HG03097 (cell line): ENCODE data around the gene SCARB1.

Experiments
- ATAC-seq: cut with Tn5 transposase; IDR thresholded peaks from one replicate; pipeline ENCODE4 v1.9.1; 2021; ENCODE audit not compliant: unreplicated experiment, low FRiP score

The SCARB1 gene

DNA sequence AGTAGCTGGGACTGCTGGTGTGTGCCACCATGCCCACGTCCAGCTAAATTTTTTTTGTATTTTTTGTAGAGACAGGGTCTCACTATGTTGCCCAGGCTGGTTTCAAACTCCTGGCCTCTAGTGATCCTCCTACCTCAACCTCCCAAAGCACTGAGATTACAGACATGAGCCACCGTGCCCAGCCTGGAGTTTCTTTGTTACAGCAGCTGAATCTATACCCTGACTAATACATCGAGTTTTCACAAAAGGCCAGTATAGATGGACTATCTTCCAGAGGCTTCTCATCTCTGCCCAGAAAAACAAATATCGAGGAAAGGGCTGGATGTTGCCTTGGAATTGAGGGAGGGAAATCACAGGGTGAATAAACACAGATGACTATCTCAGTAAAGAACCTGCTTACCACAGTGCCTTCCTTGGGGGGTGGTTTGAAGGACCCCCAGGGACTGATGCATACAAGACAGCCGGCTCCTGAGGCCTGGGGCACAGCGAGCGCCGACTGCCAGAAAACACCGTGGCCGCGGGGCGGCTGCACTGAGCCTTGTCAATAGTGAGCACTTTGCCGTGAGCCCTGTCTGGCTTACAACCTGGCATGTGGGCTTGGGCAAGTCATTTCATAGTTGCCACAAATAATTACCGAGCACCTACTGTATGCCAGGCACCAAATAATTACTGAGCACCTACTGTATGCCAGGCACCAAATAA lies 111.9 kb downstream of the SCARB1 start:
- ATAC-seq = no peak

DNA sequence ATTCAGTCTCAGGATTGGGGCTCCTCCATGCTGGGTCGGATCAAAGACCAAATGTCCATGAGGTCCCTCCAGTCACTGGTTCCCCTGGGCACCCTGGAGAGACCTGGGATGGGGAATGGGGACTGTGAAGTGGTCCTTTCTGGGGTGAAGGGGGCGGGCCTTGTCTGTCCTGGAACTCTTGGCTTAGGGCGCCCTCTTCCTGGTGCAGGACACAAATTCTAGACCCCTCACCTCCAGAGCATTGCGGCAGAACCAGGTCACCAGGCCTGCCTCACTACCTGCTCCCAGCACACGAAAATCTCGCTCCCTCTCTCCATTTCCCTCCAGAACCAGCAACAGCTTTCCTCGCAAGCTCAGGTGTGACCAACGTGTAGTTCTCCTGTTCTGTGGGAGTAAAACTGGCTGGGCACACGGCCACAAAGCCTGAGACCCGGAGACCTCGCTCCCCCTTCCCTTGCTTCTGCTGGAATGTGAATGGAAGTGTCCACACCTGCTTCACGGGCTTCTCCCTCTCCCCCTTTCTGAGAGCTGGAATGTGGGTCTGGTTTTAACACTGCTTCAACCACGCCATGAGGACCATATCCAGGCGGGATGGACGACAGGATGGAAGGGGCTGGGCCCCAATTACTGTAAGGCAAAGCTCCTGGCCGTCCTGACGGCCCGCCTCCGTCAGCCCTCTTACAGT lies 112.7 kb downstream of the SCARB1 start:
- no peak for ATAC-seq

DNA sequence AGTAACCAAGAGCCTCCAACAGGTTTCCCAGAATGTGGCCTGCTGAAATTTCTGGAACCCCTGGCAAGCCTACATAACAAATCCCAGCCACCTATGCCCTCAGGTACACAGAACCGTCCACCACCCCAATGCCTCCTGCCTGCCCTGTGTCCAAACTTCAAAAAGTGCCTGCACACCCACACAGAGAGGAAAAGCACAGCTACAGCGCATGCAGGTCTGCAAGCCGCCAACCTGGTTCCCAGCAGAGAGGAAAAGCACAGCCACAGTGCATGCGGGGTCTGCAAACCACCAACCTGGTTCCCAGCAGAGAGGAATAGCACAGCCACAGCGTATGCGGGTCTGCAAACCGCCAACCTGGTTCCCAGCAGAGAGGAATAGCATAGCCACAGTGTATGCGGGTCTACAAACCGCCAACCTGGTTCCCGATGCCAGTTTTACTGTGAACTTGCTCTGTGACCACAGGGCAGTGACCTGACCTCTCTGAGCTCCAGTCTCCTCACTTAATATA lies 113.5 kb downstream of the SCARB1 start:
- ATAC-seq = no peak

DNA sequence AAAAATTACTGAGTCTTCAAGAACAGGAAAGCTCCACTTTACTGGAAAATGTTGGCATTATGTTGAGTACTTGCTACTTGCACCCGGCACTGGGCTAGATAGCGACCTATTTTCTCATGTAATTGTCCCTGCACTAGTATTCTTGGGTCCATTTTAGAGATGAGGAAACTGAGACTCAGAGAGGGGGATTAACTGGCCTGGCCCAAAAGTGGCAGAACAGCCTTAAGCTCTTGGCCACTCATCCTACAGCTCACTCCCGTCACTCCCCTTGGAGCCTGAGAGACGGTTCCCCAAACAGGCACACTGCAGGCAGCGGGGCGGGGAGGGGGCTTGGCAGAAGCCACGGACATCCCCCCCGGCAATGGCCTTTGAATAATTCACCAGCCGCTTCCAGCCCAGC lies 113.9 kb downstream of the SCARB1 start:
- no peak for ATAC-seq

DNA sequence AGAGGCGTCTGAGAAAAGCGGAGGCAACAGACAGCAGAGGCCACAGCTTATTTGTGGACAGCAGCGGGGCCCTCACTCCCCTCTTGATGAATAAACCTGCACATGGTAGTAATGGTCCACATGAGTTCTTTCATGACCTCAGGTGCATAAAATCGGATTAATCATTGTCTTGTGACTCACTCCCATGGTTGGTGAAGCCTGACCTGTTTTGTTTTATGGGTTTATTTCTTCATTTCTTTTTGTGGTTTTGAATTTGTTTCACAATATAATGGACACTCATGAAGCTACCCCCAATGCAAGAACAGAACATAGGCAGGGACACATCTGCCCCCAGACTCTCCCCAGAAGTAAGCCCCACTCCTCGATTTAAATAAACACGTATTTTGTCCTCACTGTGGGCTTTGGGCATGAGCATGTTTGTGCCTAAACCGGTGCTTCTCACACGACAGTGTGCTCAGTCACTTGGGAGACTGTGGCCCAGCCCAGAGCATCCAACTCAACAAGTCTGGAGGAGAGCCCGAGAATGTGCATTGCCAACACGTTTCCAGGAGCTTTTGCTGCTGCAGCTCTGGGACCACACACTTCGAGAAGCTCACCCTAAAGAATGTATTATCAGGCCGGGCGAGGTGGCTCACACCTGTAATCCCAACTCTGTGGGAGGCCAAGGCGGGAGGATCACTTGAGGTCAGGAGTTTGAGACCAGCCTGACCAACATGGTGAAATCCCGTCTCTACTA lies 116.1 kb downstream of the SCARB1 start:
- no peak for ATAC-seq

DNA sequence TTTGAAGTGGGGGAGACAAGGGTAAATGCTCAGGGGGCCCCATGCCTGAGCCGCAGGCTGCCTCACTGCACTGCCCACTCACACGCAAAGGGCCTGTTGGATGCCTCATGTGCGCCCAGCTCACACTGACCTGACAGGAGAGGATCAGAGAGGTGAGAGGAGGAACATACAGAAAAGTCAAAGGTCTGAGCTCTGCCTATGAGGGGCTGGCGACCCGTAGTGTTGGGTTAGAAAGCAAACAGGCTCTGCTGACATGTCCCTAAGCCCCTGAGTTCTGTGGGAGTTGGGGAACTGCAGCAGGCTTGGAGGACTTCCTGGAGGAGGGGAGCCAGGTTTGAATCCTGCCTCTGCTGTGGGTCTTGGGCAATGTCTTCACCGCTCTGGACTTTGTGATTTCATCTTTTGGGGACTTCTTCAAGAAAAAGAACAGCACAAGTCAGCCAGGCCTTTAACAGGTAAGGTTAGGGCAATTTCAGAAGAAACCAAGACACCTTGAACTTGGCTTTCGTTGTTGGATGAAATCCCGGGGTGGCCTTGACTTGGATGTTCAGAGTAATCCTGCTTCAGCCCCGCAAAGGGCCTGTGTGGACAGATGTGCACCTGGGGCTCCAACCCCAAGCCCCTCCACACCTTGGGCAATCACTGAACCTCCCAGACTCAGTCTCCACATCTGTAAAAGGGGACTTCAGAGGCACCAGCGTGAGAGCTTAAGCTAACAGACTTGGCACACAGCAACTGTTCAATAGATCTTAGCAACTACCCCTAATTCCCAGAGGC lies 116.8 kb downstream of the SCARB1 start:
- no peak for ATAC-seq

DNA sequence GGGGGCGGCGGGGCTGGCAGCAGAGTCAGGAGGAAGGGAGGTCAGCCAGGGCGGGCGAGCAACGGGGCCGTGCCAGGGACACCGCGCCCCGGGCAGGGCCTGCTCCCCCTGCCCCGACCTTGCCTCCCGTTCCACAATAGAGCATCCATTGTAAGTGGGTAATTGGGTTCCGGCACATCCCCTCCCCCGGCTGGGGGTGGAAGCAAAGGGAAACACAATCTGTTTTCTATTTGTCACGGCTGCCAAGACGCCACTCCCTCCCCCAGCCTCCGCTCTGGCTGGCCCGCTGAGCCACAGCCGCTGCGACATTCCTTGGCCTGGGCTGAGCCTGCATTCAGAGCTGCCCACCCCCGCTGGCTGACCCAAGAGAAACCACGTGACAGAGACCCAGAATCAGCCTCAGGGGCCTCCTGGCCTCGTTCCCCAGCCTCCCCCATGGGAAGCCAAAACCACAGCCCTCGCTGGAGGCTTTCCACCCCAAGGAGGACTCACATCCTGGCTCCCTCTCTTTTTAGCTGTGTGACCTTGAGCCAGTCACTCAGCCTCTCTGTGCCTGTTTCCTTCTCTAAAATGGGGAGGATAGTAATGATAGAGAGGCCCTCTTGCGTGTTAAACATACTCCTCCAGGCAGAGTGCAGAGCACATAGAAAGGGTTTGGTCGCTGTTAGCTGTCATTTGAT lies 117.6 kb downstream of the SCARB1 start:
- no peak for ATAC-seq

DNA sequence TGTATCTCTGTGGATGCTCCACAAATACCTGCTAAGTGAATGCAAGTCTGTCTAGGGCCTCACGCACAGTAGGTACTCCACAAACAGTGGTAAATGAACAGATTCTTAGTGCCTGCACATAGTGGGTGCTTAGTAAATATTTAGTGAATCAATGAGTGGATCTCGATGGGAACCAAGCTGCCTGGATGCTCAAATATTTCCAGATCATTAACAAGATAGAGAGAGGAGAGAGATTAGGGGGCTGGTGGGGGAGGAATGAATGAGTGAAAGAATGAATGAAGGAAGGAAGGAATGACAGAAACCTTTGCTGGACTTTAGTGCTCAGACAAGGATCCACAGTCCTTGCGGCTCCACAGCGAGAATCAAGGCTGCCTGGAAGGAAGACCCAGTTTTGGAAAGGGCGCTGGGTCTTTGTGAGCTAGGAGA lies 118.2 kb downstream of the SCARB1 start:
- no peak for ATAC-seq

DNA sequence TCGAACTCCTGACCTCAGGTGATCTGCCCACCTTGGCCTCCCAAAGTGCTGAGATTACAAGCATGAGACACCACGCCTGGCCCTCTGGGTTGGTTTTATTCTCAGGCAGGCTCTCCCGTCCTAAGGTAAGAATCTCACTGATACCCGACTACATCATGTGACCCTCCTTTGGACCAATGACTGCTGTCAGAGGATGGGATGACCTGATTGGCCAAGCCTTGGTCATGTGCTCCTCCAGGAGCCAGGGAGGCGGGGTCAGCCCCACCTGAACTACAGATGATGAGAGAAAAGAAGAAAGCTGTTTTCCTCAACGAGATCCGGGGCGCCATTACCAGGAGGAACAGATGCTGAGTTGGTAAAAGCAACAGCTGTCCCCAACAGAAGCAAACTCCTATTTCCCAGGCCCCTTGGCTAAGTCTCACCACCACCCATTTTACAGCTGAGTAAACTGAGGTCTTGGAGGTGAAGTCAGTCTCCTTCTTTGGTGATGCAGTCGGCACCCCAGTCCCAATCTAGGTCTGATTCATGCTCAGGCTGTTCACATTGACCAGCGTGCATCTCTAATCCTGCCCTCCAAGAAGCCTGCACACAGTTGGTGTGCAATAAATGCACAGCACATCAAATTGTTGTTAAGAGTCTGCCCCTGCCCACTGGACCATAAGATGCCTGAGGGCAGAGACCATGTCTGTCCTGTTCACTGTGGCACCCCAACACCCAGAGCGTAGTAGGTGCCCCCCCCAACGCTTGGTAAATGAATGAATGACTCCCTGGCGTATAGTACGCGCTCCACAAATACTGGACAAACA lies 118.8 kb downstream of the SCARB1 start:
- ATAC-seq = no peak

DNA sequence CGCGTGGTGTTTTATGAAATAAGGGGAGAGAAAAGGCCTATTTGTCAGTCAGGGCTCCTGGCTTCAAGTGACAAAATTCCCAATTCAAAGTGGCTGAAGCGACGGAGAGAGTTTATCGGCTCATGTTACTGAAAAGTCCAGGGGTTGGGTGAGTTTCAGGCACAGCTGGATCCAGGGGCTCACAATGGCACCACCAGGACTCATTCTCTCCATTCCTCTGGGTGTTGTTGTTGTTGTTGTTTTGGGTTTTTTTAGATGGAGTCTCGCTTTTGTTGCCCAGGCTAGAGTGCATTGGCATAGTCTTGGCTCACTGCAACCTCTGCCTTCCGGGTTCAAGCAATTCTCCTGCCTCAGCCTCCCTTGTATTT lies 119.4 kb downstream of the SCARB1 start:
- no peak for ATAC-seq

DNA sequence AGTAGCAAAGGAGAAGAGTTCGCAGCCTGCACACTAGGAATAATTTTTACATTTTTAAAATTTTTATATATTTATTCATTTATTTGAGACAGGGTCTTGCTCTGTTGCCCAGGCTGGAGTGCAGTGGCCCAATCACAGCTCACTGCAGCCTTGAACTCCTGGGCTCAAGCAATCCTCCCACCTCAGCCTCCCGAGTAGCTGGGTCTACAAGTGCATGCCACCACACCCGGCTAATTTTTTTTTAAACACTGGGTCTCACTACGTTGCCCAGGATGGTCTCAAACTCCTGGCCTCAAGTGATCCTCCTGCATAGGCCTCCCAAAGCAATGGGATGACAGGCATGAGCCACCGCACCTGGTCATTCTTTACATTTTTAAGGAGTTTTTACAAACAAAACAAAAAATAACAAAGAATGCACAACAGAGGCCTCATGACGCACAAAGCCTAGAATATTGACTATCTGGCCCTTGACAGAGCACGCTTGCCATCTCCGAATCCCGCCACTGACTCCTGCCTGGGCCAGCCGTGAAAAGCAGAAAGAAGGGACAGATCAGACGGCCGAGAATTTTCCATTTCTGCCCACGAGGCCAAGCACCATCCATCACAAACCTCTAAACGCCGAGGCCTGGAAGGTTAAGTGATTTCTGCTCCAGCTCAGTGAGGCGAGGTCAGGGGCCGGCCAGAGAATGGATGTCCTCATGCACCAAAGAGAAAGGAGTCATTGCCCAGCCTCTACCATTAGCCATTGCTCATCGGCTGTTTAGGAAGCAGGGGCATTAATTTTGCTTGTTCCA lies 120.0 kb downstream of the SCARB1 start:
- no peak for ATAC-seq

DNA sequence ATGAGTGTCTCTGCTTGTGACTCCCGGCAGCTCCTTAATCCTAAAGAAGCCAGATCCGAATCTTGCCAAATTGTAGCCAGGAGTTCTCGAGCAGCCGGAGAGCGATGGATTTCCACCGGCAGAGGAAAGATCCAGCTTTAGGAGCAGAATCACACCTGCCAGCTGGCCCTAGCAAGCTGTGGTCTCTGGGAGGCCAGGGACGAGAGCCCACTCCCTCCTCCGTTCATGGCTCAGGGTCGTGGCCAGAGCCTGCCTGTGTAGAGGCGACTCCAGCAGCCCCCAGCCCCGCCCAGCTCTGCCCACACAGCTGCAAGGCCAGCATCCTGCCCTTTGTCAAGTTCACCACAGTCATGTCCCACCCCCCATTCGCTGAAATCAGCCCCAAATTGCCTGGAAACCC lies 121.0 kb downstream of the SCARB1 start:
- ATAC-seq = no peak

DNA sequence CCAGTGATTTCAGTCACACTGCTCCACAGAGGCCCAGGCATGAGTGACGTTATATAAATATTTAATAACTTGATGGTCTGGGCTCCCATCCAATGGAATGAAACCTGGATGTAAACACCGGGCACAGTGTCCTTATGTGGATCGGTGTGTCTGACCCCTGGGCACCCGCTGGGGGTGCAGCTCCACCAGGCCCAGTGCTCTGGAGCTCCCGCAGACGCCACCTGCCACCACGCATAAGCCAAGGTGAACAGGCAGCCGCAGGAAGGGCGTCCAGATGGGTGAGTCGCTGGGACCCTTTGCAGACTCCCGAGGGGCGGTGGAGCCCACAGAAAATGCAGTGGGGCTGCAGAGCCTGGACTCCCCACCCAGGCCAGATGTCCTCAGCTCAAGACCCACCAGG lies 121.6 kb downstream of the SCARB1 start:
- no peak for ATAC-seq

DNA sequence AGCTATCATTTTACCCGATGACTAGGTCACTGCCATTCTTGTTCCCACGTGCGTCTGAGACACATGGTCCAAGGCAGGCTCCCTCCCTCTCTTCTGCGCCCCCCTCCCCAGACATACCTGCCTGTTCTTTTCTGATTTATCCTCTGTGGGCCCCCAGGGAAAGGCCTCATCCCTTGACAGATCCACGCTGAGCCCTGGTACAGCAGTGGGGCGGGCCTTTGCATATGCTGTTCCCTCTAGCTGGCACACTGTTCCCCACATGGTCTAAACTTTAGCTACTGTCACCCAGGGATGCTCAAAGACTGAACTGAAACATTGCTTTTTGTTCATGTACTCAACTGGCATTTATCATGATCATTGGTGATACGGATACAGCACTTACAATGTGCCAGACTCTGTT lies 122.5 kb downstream of the SCARB1 start:
- no peak for ATAC-seq

DNA sequence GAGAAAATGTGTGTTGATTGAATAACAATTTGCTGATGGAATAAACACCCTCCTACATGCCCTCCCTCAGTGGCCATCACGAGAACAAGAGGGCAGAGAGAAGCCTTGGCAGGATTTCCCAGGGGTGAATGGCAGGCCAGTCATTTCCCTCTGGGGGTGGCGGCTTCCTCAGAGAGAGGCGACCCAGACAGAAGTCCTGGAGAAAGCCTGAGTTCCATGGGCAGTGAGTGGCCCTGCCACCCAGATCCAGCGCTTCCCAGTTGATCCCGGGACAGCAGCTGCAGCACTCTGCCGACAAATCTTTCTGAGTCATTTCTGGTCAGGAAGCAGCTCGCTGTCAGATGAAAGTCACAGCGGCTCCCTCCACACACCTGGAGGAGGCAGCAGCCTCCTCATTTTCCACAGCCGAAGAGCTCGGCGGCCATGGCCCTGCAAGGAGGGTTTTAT lies 123.0 kb downstream of the SCARB1 start:
- ATAC-seq = no peak

DNA sequence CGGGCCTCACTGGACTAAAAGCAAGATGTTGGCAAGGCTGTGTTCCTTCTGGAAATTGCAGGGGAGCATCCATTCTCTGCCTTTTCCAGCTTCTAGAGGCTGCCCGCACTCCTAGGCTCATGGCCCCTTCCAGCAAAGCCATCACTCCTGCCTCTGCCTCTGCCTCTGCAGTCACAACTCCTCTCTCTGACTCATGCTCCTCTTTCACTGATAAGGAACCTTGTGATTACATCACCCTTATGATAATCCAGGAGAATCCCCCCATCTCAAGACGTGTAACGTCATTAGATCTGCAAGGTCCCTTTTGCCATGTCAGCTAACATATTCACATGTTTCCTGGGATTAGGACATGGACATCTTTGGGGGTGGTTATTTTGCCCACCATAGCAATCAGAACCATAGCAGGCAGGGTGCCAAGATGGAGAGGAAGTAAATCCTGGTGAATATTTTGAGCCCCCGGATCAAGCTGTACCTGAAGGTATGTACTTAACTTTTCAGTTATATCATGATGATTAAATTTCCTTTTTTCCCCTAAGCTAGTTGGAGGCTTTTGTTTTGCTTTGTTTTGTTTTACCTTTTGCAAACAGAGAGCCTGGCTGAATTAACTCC lies 123.6 kb downstream of the SCARB1 start:
- no peak for ATAC-seq

DNA sequence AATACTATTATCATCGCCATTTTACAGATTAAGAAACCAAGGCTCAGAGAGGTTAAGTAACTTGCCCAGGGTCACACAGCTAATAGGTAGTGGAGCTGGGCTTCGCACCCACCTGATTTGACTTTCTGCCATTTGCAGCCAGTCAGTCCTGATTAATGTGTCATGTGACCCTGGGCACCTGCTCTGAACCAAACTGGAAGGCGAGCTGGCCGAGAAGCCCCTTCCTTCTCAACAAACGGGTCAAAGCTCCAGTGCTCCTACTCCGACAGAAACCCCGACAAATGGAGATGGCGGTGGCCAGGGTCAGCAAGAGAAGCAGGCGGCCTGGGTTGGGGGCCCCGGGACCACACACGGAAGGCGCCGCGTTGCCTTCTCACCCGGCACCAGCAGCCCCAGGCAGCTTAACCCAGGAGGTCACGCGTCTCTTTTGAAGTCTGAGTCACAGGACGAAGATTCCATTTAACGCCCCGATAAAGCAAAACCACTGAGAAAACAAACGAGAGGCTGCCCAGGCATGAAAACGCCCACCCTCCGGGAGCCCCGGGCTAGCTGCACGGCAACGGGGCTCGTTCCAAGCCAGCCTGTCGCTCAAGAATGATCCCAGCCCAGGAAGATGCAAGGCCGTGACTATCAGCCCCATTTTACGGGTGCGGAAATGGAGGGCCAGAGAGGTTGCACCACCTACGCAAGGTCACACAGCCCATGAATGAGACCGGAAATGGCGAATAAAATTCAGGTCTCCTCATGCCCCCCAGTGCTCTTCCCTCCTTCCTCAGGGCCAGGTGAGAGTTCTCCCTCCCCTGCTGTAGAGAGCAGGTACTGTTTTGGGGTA lies 124.8 kb downstream of the SCARB1 start:
- no peak for ATAC-seq
